GM04503 (cell line): ENCODE measurements around the gene MLLT6.

Source experiments
- DNase-seq: peaks from one replicate; pipeline ENCODE4 v3.0.0-alpha.2; 2012; ENCODE audit warnings: low read depth

MLLT6 gene

GRCh38 chr17:38728290-38728831 lies 23.3 kb downstream of the MLLT6 start:
- DNase-seq = no peak

DNA sequence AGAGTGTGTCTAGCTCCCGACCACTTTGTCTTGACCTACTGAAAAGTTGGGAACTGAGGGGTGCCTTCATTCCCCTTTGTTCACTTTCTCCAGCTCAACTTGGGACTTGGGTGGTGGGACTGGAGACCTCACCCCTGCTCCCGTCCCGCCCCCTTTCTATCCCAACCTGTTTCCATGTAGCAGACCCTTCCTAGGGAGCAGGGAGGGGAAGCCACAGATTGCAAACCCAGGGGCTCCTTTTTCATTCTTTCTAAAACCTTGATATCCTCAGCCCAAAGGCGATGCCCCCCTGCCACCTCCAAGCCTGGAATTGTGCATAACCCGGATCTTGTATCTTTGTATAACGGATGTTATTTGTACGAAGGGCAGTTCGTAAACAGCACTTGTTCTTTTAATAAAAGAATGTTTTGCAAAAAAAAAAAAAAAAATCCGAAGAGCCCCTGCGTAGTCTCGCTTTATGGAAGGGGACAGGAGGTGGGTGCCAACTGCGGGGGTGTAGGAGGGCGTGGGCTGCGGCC lies 24.4 kb downstream of the MLLT6 start:
- DNase-seq = no peak

DNA sequence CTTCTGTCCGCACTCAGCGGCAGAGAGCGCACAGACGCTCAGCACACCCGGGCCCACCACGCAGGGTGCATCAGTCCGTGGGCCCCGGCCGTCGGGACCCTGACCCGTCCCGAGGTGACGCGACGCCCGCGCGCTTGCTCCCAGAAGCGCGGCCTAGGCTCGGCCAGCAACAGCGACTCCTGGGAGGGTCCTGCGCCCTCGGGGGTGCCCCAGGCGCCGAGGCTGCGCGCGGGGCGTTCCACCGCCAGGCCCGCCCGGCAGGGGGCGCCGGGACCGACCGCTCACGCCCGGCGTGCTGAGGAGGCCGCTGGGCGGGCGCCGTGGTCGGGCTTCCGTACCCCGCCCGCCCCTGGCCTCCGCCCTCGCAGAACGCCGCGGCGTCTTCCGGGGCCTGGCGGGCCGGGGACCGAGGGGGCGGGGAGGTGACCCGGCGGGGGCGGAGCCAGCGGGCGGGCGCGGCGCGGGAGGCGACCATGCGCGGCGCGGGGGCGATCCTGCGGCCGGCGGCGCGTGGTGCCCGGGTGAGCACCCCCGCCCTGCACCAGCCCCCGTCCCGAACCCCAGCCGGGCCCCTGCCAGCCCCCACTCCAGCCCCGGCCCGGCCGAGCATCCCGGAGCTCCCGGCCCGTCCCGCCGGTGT lies 24.9 kb downstream of the MLLT6 start, which contains the start of gene CISD3:
CISD3 (plus strand) TSS at position 456 of the 640 bp plus-strand sequence; CDS start at position 474, 18 bp downstream.
- peak; percentile 29 for DNase-seq

GRCh38 chr17:38730526-38731379 lies 25.7 kb downstream of the MLLT6 start:
- no peak for DNase-seq

DNA sequence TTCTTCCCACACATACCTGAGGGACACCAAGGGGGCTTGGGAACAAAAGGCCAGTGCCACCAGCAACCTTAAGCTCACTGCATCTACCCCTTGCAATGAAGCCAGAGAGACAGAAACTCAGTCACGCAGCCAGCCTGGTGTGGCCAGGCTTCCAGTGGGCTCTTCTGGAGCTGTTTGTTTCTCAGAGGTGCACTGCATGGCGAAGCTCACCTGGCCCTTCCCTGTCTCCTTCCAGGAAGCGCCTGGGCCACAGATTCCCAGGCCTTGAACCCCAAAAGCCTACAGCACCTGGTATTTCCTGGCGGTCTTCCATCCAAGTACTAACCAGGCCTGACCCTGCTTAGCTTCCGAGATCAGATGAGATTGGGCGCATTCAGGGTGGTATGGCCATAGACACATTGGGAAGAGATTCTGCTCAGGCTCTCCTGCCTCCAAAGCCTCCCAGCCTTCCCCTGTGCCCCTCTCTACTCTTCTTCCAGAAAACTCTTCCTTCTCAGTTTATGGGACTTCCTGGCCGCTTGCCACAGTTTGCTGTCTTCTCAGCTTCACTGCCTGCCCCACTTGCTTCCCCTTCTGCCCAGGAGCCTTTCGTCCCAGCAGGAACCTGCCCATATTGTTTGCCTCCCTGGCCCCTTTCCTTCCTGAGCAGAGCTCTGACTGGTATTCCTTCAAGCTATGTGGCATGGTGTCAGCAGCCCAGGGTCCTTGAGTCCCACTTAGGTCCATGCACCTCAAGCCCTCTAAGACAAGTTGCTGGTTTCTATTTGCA lies 26.6 kb downstream of the MLLT6 start:
- no peak for DNase-seq

GRCh38 chr17:38732376-38733281 lies 27.6 kb downstream of the MLLT6 start:
- DNase-seq = no peak

DNA sequence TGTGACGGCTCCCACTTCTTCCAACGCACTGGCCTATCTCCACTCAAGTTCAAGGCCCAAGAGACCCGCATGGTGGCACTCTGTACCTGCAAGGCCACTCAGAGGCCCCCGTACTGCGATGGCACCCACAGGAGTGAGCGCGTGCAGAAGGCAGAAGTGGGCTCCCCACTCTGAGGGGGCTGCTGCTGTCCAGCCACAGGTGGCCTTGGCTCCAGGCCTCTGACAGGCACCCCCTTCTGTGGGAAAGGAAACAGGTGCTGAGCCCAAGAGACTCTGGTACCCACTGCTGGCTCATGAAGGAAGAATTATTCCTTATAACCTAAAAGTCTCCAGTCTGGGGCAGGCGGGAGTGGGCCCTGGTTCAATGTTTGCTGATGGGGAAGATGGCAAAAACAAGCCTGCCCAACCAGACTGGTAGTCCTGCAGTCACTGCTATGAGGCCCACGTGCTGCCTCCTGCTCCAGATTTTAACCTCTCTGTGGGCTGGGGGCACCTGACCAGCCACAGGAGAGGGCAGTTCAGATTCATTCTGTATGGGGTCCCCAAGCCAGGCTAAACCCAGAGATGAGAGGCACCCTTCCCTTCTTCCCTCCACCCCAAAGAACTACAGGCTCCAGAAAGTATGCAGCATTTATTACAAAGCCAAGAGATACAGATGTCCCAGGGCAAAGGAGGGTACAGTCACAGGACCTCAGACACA lies 28.4 kb downstream of the MLLT6 start:
- DNase-seq = no peak

DNA sequence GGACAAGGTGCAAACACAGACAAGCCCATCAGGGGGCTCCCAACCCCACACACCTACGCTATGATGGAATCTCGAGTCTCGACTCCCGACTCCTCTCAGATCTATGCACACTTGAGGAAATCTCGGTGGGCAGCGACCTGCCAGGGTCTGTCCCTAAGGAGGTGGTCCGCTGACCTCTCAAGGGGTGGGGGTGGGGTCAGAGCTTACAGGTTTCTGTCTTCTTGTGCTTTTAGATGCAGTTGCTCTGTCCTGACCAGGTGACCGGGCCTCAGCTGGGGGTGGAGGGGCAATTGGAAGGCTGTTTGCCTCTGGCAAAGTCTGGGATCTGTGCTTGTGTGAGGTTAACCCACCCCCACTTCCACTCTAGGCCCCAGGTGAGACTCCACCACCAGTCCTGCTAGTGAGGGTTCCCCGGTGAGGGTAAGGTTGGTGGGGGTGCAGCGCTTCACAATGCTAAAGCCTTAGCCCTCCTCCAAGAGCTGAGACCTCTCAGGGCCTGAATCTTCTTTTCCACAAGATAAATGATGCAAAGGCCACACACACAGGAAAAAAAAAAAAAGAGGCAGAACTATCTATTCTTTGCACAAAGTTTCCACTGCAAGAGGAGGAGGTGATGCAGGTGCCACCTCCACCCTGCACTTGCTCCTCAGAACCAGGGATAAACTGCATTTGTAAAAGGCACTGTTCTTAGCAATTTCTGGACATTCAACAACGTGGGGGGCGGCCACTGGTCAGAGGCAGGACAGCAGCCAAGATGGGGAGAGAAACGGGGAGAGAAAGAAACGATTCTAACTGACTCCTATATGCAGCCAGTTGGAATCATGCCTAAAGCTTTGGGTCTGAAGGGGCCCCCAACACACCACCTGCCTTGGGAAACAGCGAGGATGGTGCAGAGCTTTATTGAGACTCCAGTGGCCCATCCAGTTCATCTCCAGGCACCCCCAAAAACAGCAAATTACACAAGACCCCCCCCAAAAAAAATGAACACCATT lies 29.2 kb downstream of the MLLT6 start:
- DNase-seq = no peak

GRCh38 chr17:38735161-38735997 lies 30.3 kb downstream of the MLLT6 start:
- no peak for DNase-seq

GRCh38 chr17:38738007-38738662 lies 33.1 kb downstream of the MLLT6 start:
- no peak for DNase-seq

DNA sequence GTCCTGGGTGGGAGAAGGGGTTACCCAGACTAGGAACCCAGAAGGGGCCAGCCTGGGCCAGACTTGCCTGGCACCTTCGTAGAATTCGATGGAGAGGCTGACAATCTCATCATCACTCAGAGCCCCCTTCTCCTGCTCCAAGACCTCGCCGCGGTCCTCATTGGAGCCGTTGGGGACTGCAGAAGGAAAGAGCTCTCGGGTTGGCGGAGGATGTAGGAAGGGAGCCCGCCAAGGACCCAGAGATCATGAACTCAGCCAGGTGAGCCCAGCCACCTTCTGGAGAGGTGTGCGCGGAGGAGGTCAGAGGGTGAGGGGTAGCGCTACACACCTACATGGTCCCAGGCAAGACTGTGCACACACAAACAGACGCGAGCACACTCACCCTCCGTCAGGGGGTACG lies 33.6 kb downstream of the MLLT6 start:
- DNase-seq = no peak

GRCh38 chr17:38739305-38739704 lies 34.2 kb downstream of the MLLT6 start:
- DNase-seq = no peak

DNA sequence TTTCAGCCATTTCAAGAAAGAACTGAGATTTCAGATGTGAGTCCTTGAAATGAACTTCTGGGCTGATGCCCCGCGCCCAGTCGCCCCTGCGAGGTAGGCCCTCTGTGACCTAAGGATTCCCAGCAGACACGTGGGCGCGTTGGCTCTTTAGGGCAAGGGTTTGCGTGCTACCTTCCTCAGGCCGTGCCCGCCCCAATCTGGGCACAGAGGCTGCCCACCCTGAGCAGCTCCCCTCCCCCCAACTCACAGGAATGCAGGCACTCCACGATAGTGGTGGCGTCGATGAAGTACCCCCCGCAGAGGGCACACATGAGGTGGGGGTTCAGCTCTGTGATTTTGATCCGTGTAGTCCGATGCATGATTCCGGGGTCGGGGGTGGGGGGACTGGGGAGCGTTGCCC lies 35.0 kb downstream of the MLLT6 start:
- no peak for DNase-seq

DNA sequence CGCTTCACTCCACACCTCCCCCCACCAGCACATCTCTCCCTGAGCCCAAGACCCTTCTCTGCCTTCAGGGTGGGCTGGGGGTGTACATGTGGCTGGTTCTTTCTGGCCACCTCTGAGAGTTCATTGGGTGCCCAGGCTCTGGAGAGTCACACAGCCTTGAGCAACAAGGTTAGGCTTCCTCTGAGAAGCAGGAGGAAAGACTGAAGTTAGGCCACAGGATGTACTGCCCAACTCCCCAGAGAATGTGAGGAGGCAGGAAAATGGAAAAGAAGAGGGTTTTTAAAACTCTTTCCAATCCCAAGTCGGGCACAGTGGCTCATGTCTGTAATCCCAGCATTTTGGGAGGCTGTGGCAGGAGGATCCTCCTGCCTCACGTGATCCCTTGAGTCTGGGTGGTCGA lies 35.7 kb downstream of the MLLT6 start:
- DNase-seq = no peak

DNA sequence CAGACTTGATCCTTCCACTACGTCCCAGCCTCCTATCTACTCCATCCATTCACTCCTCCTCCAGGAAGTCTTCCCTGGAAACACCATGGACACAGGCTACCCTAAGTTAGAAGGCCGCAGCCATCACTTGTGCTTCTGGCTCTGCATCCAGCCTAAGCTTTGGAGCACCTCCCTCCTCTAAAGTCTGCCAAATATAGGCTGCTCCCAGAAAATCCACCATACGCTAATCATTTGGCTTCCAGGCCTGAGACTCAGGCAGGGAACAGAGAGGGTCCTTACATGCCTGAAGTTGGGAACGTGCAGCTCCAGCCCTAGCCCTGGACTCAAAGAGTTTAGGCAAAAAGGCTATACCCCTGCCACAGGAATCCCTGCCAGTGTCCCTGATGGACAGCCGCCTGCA lies 36.4 kb downstream of the MLLT6 start:
- no peak for DNase-seq

- no peak for DNase-seq
These were observed 36.9 kb downstream of the MLLT6 start for GRCh38 chr17:38741921-38742410.
